ENCODE data around the gene MZT2A.
"Not testable (repeated sequence)": the region's sequence is repeated elsewhere in the genome, so short reads cannot be mapped to it uniquely, and the experiment has no call there.

The MZT2A gene

GRCh38 chr2:131492015-131492417, at the start of gene MZT2A:
Gene MZT2A (minus strand): TSS chr2:131492397. CDS start chr2:131492376, 21 bp downstream.
- peak within 1 kb of the TSS; percentile 85 for H3K4me3 ChIP-seq (ENCODE audit: control insufficient read depth, low read depth, low read length)
- DNase-seq (ENCODE audit: low read depth) = not testable (repeated sequence)

GRCh38 chr2:131538856-131539255, 46.7 kb upstream of the MZT2A start:
- not testable (repeated sequence) for DNase-seq (ENCODE audit: low read depth); H3K4me3 ChIP-seq (ENCODE audit: control insufficient read depth, low read depth, low read length)

- DNase-seq (ENCODE audit: low read depth) = not testable (repeated sequence)
These were observed 44.6 kb upstream of the MZT2A start for GRCh38 chr2:131536841-131537240.

GRCh38 chr2:131535951-131536826, 44.0 kb upstream of the MZT2A start:
- DNase-seq (ENCODE audit: low read depth); H3K4me3 ChIP-seq (ENCODE audit: control insufficient read depth, low read depth, low read length): not testable (repeated sequence)

More at GRCh38 chr2:131536841-131537240, 44.6 kb upstream of the MZT2A start:
- H3K4me3 ChIP-seq (ENCODE audit: control insufficient read depth, low read depth, low read length) = not testable (repeated sequence)

- no peak for TF ChIP-seq CTCF (IDR thresholded peaks at IDR 0.05; ENCODE audit: control insufficient read depth, insufficient read depth, low read depth, low read length, missing control alignments)
These were observed 43.3 kb upstream of the MZT2A start for GRCh38 chr2:131535526-131535925.

GRCh38 chr2:131534965-131535364, 42.8 kb upstream of the MZT2A start:
- not testable (repeated sequence) for H3K4me3 ChIP-seq (ENCODE audit: control insufficient read depth, low read depth, low read length); DNase-seq (ENCODE audit: low read depth)

More at GRCh38 chr2:131535526-131535925, 43.3 kb upstream of the MZT2A start:
- DNase-seq (ENCODE audit: low read depth) = no peak
- no peak overlapping the region for H3K4me3 ChIP-seq (ENCODE audit: control insufficient read depth, low read depth, low read length)

- H3K4me3 ChIP-seq (ENCODE audit: control insufficient read depth, low read depth, low read length); DNase-seq (ENCODE audit: low read depth): not testable (repeated sequence)
These were observed 42.1 kb upstream of the MZT2A start for GRCh38 chr2:131534317-131534672.

GRCh38 chr2:131533609-131534316, 41.6 kb upstream of the MZT2A start:
- H3K4me3 ChIP-seq (ENCODE audit: control insufficient read depth, low read depth, low read length); DNase-seq (ENCODE audit: low read depth): not testable (repeated sequence)

- not testable (repeated sequence) for DNase-seq (ENCODE audit: low read depth); H3K4me3 ChIP-seq (ENCODE audit: control insufficient read depth, low read depth, low read length)
These were observed 40.8 kb upstream of the MZT2A start for GRCh38 chr2:131532723-131533608.

- not testable (repeated sequence) for DNase-seq (ENCODE audit: low read depth); H3K4me3 ChIP-seq (ENCODE audit: control insufficient read depth, low read depth, low read length)
These were observed 39.5 kb upstream of the MZT2A start for GRCh38 chr2:131531547-131532185.

GRCh38 chr2:131530626-131531344, 38.6 kb upstream of the MZT2A start:
- H3K4me3 ChIP-seq (ENCODE audit: control insufficient read depth, low read depth, low read length); DNase-seq (ENCODE audit: low read depth): not testable (repeated sequence)

GRCh38 chr2:131529864-131530445, 37.8 kb upstream of the MZT2A start:
- not testable (repeated sequence) for DNase-seq (ENCODE audit: low read depth); H3K4me3 ChIP-seq (ENCODE audit: control insufficient read depth, low read depth, low read length)

GRCh38 chr2:131528981-131529863, 37.0 kb upstream of the MZT2A start:
- not testable (repeated sequence) for DNase-seq (ENCODE audit: low read depth)

GRCh38 chr2:131527131-131528001, 35.2 kb upstream of the MZT2A start, which contains the start of gene CCDC74A:
Gene CCDC74A (plus strand): TSS chr2:131527888. CDS start chr2:131527971, 83 bp downstream.
- not testable (repeated sequence) for DNase-seq (ENCODE audit: low read depth)

More at GRCh38 chr2:131528981-131529863, 37.0 kb upstream of the MZT2A start:
- H3K4me3 ChIP-seq (ENCODE audit: control insufficient read depth, low read depth, low read length) = not testable (repeated sequence)

More at GRCh38 chr2:131527131-131528001, 35.2 kb upstream of the MZT2A start, which contains the start of gene CCDC74A:
- peak within 1 kb of the TSS; percentile 49 for H3K4me3 ChIP-seq (ENCODE audit: control insufficient read depth, low read depth, low read length)
